Measurements from ENCODE around the gene OR12D1. TPM values are rescaled to one million over a fixed set of nuclear protein-coding genes. Genes with fewer than 3 reads are reported as not detected.
"Not testable (repeated sequence)": the region's sequence is repeated elsewhere in the genome, so short reads cannot be mapped to it uniquely, and the experiment has no call there.

Gene OR12D1
- total RNA-seq, result not detected

GRCh38 chr6:29414588-29414987 is at the start of gene OR12D1:
TSS of gene OR12D1 (plus strand) at chr6:29414928.
- peaks cover 14% of the 10 kb centered on the region for H3K9me3 Mint-ChIP-seq
- H3K4me3 Mint-ChIP-seq, result no peak within 1 kb of the TSS
- no peak within 1 kb of the TSS for H3K27ac Mint-ChIP-seq
- H3K4me1 Mint-ChIP-seq, result no peaks in the 10 kb centered on the region
- H3K36me3 Mint-ChIP-seq (ENCODE audit: low read depth), result no peaks in the 10 kb centered on the region
- no peak for ATAC-seq (replicated peaks)
- peaks cover 54% of the 10 kb centered on the region for H3K27me3 Mint-ChIP-seq

- no peaks in the 10 kb centered on the region for H3K9me3 Mint-ChIP-seq
- ATAC-seq (replicated peaks), result no peak
- no peaks in the 10 kb centered on the region for H3K36me3 Mint-ChIP-seq (ENCODE audit: low read depth)
- peaks cover 19% of the 10 kb centered on the region for H3K27me3 Mint-ChIP-seq
- H3K4me1 Mint-ChIP-seq, result no peaks in the 10 kb centered on the region
- H3K4me3 Mint-ChIP-seq, result no peak within 1 kb of the TSS
- H3K27ac Mint-ChIP-seq, result no peak within 1 kb of the TSS
Observed at GRCh38 chr6:29368765-29369164, 46.0 kb upstream of the OR12D1 start, which contains the start of gene OR5V1. TSS of gene OR5V1 (minus strand) at chr6:29368865. CDS start at chr6:29356195, 12,670 bp downstream.

- Mint-ChIP-seq H3K36me3 (ENCODE audit: low read depth) (no peaks in the 10 kb centered on the region), H3K9me3 (no peaks in the 10 kb centered on the region), H3K4me1 (no peaks in the 10 kb centered on the region), H3K4me3 (no peak within 1 kb of the TSS), H3K27ac (no peak within 1 kb of the TSS), H3K27me3 (peaks cover 28% of the 10 kb centered on the region)
- ATAC-seq (replicated peaks), result no peak
Observed at GRCh38 chr6:29375191-29375590, 39.5 kb upstream of the OR12D1 start, which contains the start of gene OR12D3. TSS of gene OR12D3 (minus strand) at chr6:29375291. CDS start at chr6:29375287, 4 bp downstream.

GRCh38 chr6:29376003-29376402 is 38.7 kb upstream of the OR12D1 start:
- no peak overlapping the region for H3K4me3 Mint-ChIP-seq
- H3K27ac Mint-ChIP-seq, result no peak overlapping the region
- peaks cover 26% of the 10 kb centered on the region for H3K27me3 Mint-ChIP-seq
- no peaks in the 10 kb centered on the region for H3K9me3 Mint-ChIP-seq
- H3K36me3 Mint-ChIP-seq (ENCODE audit: low read depth), result no peaks in the 10 kb centered on the region
- no peak for ATAC-seq (replicated peaks)
- no peaks in the 10 kb centered on the region for H3K4me1 Mint-ChIP-seq

GRCh38 chr6:29388533-29388932 is 26.2 kb upstream of the OR12D1 start:
- no peaks in the 10 kb centered on the region for H3K9me3 Mint-ChIP-seq
- H3K4me1 Mint-ChIP-seq, result no peaks in the 10 kb centered on the region
- H3K4me3 Mint-ChIP-seq, result no peak overlapping the region
- H3K27me3 Mint-ChIP-seq, result peaks cover 39% of the 10 kb centered on the region
- no peaks in the 10 kb centered on the region for H3K36me3 Mint-ChIP-seq (ENCODE audit: low read depth)
- ATAC-seq (replicated peaks), result no peak
- no peak overlapping the region for H3K27ac Mint-ChIP-seq

- ATAC-seq (replicated peaks), result no peak
- H3K27me3 Mint-ChIP-seq, result peaks cover 40% of the 10 kb centered on the region
- no peak within 1 kb of the TSS for H3K4me3 Mint-ChIP-seq
- no peak within 1 kb of the TSS for H3K27ac Mint-ChIP-seq
- H3K36me3 Mint-ChIP-seq (ENCODE audit: low read depth), result no peaks in the 10 kb centered on the region
- no peaks in the 10 kb centered on the region for H3K4me1 Mint-ChIP-seq
- H3K9me3 Mint-ChIP-seq, result no peaks in the 10 kb centered on the region
Observed at GRCh38 chr6:29395331-29395730, 19.4 kb upstream of the OR12D1 start, which contains the start of gene OR12D2. TSS of gene OR12D2 (plus strand) at chr6:29395631. CDS start at chr6:29396700, 1,069 bp downstream.

GRCh38 chr6:29399525-29399924 is 15.2 kb upstream of the OR12D1 start:
- no peak overlapping the region for H3K27ac Mint-ChIP-seq
- no peak for ATAC-seq (replicated peaks)
- H3K9me3 Mint-ChIP-seq, result no peaks in the 10 kb centered on the region
- no peak overlapping the region for H3K4me3 Mint-ChIP-seq
- no peaks in the 10 kb centered on the region for H3K36me3 Mint-ChIP-seq (ENCODE audit: low read depth)
- H3K27me3 Mint-ChIP-seq, result peaks cover 41% of the 10 kb centered on the region
- no peaks in the 10 kb centered on the region for H3K4me1 Mint-ChIP-seq

GRCh38 chr6:29403801-29404200 is 10.9 kb upstream of the OR12D1 start:
- no peaks in the 10 kb centered on the region for H3K4me1 Mint-ChIP-seq
- no peaks in the 10 kb centered on the region for H3K36me3 Mint-ChIP-seq (ENCODE audit: low read depth)
- peaks cover 29% of the 10 kb centered on the region for H3K27me3 Mint-ChIP-seq
- H3K4me3 Mint-ChIP-seq, result no peak overlapping the region
- no peak overlapping the region for H3K27ac Mint-ChIP-seq
- no peak for ATAC-seq (replicated peaks)
- H3K9me3 Mint-ChIP-seq, result no peaks in the 10 kb centered on the region

- no peaks in the 10 kb centered on the region for H3K9me3 Mint-ChIP-seq
Observed at GRCh38 chr6:29419516-29419915, 4.8 kb downstream of the OR12D1 start.

GRCh38 chr6:29424168-29424567 is 9.4 kb downstream of the OR12D1 start:
- Mint-ChIP-seq H3K36me3 (ENCODE audit: low read depth) (no peaks in the 10 kb centered on the region), H3K27ac (no peak overlapping the region), H3K4me1 (no peaks in the 10 kb centered on the region), H3K9me3 (no peaks in the 10 kb centered on the region), H3K27me3 (peaks cover 34% of the 10 kb centered on the region), H3K4me3 (no peak overlapping the region)
- no peak for ATAC-seq (replicated peaks)

More at GRCh38 chr6:29419516-29419915, 4.8 kb downstream of the OR12D1 start:
- Mint-ChIP-seq H3K4me3 (no peak overlapping the region), H3K4me1 (no peaks in the 10 kb centered on the region), H3K27ac (no peak overlapping the region), H3K36me3 (ENCODE audit: low read depth) (no peaks in the 10 kb centered on the region), H3K27me3 (peaks cover 37% of the 10 kb centered on the region)
- ATAC-seq (replicated peaks), result no peak

GRCh38 chr6:29424575-29424974 is 9.8 kb downstream of the OR12D1 start:
- H3K36me3 Mint-ChIP-seq (ENCODE audit: low read depth), result no peaks in the 10 kb centered on the region
- no peak overlapping the region for H3K4me3 Mint-ChIP-seq
- peak; percentile 88 for ATAC-seq (replicated peaks)
- peaks cover 36% of the 10 kb centered on the region for H3K27me3 Mint-ChIP-seq
- no peaks in the 10 kb centered on the region for H3K4me1 Mint-ChIP-seq
- H3K27ac Mint-ChIP-seq, result no peak overlapping the region
- no peaks in the 10 kb centered on the region for H3K9me3 Mint-ChIP-seq

GRCh38 chr6:29425075-29425474 is 10.3 kb downstream of the OR12D1 start:
- no peak for ATAC-seq (replicated peaks)
- H3K4me3 Mint-ChIP-seq, result no peak overlapping the region
- H3K27ac Mint-ChIP-seq, result no peak overlapping the region
- no peaks in the 10 kb centered on the region for H3K4me1 Mint-ChIP-seq
- H3K36me3 Mint-ChIP-seq (ENCODE audit: low read depth), result no peaks in the 10 kb centered on the region
- no peaks in the 10 kb centered on the region for H3K9me3 Mint-ChIP-seq
- H3K27me3 Mint-ChIP-seq, result peaks cover 33% of the 10 kb centered on the region

- H3K9me3 Mint-ChIP-seq, result no peaks in the 10 kb centered on the region
- H3K4me3 Mint-ChIP-seq, result no peak overlapping the region
- peaks cover 28% of the 10 kb centered on the region for H3K27me3 Mint-ChIP-seq
- ATAC-seq (replicated peaks), result no peak
- H3K4me1 Mint-ChIP-seq, result no peaks in the 10 kb centered on the region
- no peak overlapping the region for H3K27ac Mint-ChIP-seq
- H3K36me3 Mint-ChIP-seq (ENCODE audit: low read depth), result no peaks in the 10 kb centered on the region
Observed at GRCh38 chr6:29426654-29427053, 11.9 kb downstream of the OR12D1 start.

- not testable (repeated sequence) for ATAC-seq (replicated peaks); H3K9me3 Mint-ChIP-seq; H3K4me1 Mint-ChIP-seq; H3K27ac Mint-ChIP-seq; H3K36me3 Mint-ChIP-seq (ENCODE audit: low read depth); H3K4me3 Mint-ChIP-seq
- peaks cover 60% of the 10 kb centered on the region for H3K27me3 Mint-ChIP-seq
Observed at GRCh38 chr6:29436730-29437129, 22.0 kb downstream of the OR12D1 start.

- Mint-ChIP-seq H3K27ac (no peak within 1 kb of the TSS), H3K27me3 (peaks cover 56% of the 10 kb centered on the region), H3K9me3 (peaks cover 3% of the 10 kb centered on the region), H3K36me3 (ENCODE audit: low read depth) (no peaks in the 10 kb centered on the region), H3K4me1 (no peaks in the 10 kb centered on the region), H3K4me3 (no peak within 1 kb of the TSS)
- no peak for ATAC-seq (replicated peaks)
Observed at GRCh38 chr6:29439006-29439405, 24.3 kb downstream of the OR12D1 start, which contains the start of gene OR10C1. TSS of gene OR10C1 (plus strand) at chr6:29439306. CDS start at chr6:29440016, 710 bp downstream.

- Mint-ChIP-seq H3K27me3 (peaks cover 59% of the 10 kb centered on the region), H3K36me3 (ENCODE audit: low read depth) (no peaks in the 10 kb centered on the region), H3K27ac (no peak overlapping the region), H3K4me1 (no peaks in the 10 kb centered on the region), H3K9me3 (peaks cover 5% of the 10 kb centered on the region), H3K4me3 (no peak overlapping the region)
- no peak for ATAC-seq (replicated peaks)
Observed at GRCh38 chr6:29442719-29443118, 28.0 kb downstream of the OR12D1 start.
